ENCODE measurements around the gene OLR1.

- TF ChIP-seq POLR2A (IDR thresholded peaks at IDR 0.05; ENCODE audit: low read length) (no peak), GATA1 (IDR thresholded peaks at IDR 0.05; ENCODE audit: low read depth, low read length) (no peak)
These were observed 4.3 kb downstream of the OLR1 start for GRCh38 chr12:10167599-10167998.

Measured in erythroblast (primary cell).